Stimulated activated naive CD8-positive, alpha-beta T cell treated with anti-CD3 and anti-CD28 coated beads, Interleukin-15, amount 100 ng/mL, for 72 hours (primary cell): ENCODE results near the gene SYNGR2.
A peak's percentile ranks its signal among the peaks of the same experiment; 100 is the strongest.
"Not testable (repeated sequence)": the region's sequence is repeated elsewhere in the genome, so short reads cannot be mapped to it uniquely, and the experiment has no call there.

Source experiments
- ATAC-seq: fragments of 150-1000 bp; cut with Tn5 transposase; 2 replicates; pipeline ENCODE4 v1.10.0; 2021; ENCODE audit warnings: mild to moderate bottlenecking, moderate library complexity
- DNase-seq, 2 donors: peaks; one replicate each; pipeline ENCODE4 v3.0.0; 2021 to 2022
- H3K27ac Mint-ChIP-seq, 2 donors: one replicate each; pipeline ENCODE4 v1.8.0; 2022; ENCODE audit warnings: mild to moderate bottlenecking in 2 of 2, mixed read lengths in 2 of 2, moderate library complexity in 2 of 2
- H3K27me3 Mint-ChIP-seq: one replicate; pipeline ENCODE4 v1.8.0; 2022; ENCODE audit warnings: mixed read lengths
- H3K4me1 Mint-ChIP-seq: one replicate; pipeline ENCODE4 v1.8.0; 2022; ENCODE audit warnings: mild to moderate bottlenecking, mixed read lengths
- H3K4me3 Mint-ChIP-seq, 2 donors: one replicate each; pipeline ENCODE4 v1.8.0; 2022; ENCODE audit warnings: mild to moderate bottlenecking in 2 of 2, mixed read lengths in 2 of 2, moderate library complexity in 1 of 2
- H3K9me3 Mint-ChIP-seq, 2 donors: one replicate each; pipeline ENCODE4 v1.8.0; 2022; ENCODE audit warnings: mixed read lengths in 2 of 2

Gene SYNGR2

DNA sequence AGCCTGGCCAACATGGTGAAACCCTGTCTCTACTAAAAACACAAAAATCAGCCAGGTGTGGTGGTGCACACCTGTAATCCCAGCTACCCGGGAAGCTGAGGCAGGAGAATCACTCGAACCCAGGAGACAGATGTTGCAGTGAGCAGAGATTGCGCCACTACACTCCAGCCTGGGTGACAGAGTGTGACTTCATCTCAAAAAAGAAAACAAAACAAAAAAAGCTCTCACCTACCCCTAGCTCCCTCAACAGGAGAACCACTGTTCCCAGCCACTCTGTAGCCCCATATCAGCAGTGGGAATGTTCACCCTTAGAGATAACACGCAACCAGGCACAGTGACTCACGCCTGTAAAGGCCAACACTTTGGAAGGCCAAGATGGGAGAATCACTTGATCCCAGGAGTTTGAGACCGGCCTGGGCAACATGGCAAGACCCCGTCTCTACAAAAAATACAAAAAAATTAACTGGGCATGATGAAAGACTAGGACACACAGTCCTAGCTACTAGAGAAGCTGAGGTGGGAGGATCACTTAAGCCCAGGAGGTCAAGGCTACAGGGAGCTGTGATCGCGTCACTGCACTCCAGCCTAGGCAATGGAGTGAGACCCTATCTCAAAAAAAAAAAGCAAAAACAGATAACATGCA, 32.4 kb upstream of the SYNGR2 start:
- ATAC-seq (no peak), DNase-seq (no peak)
- H3K4me3 Mint-ChIP-seq: peak overlapping the region in 1 of 2 donors; percentile 31
- no peaks in the 10 kb centered on the region for H3K27me3 Mint-ChIP-seq
- no peaks in the 10 kb centered on the region for H3K9me3 Mint-ChIP-seq
- peak overlapping the region in 1 of 2 donors; percentile 77 for H3K27ac Mint-ChIP-seq
- H3K4me1 Mint-ChIP-seq: peaks cover 85% of the 10 kb centered on the region

GRCh38 chr17:78137392-78138203, 30.8 kb upstream of the SYNGR2 start:
- H3K9me3 Mint-ChIP-seq: no peaks in the 10 kb centered on the region
- ATAC-seq (peak; percentile 14), DNase-seq (peak in 1 of 2 donors; percentile 46)
- H3K4me1 Mint-ChIP-seq: peaks cover 97% of the 10 kb centered on the region
- peak overlapping the region in 1 of 2 donors; percentile 54 for H3K4me3 Mint-ChIP-seq
- H3K27ac Mint-ChIP-seq: peak overlapping the region in 1 of 2 donors; percentile 94
- H3K27me3 Mint-ChIP-seq: no peaks in the 10 kb centered on the region

- Mint-ChIP-seq H3K4me3 (peak overlapping the region; percentile 31 to 54), H3K9me3 (no peaks in the 10 kb centered on the region), H3K4me1 (peaks cover 97% of the 10 kb centered on the region), H3K27ac (peak overlapping the region in 1 of 2 donors; percentile 94), H3K27me3 (no peaks in the 10 kb centered on the region)
- no peak for ATAC-seq
- peak in 1 of 2 donors; percentile 24 for DNase-seq
Observed at GRCh38 chr17:78138204-78139060, 29.9 kb upstream of the SYNGR2 start.

DNA sequence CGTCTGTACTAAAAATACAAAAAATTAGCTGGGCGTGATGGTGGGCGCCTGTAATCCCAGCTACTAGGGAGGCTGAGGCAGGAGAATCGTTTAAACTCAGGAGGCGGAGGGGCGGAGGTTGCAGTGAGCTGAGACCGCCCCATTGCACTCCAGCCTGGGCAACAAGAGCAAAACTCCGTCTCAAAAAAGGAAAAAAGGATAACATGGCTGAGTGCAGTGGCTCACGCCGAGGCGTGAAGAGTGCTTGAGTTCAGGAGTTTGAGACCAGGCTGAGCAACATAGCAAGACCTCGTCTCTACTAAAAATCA, 28.6 kb upstream of the SYNGR2 start:
- not testable (repeated sequence) for H3K9me3 Mint-ChIP-seq, ATAC-seq, DNase-seq, H3K27me3 Mint-ChIP-seq
- Mint-ChIP-seq H3K4me1 (peaks cover 97% of the 10 kb centered on the region), H3K27ac (peak overlapping the region in 1 of 2 donors; percentile 74), H3K4me3 (peak overlapping the region in 1 of 2 donors; percentile 38)

GRCh38 chr17:78140169-78141051, 28.0 kb upstream of the SYNGR2 start:
- Mint-ChIP-seq H3K27me3 (no peaks in the 10 kb centered on the region), H3K4me3 (peak overlapping the region; percentile 30 to 38), H3K9me3 (no peaks in the 10 kb centered on the region), H3K27ac (peak overlapping the region in 1 of 2 donors; percentile 35), H3K4me1 (peaks cover 92% of the 10 kb centered on the region)
- DNase-seq (peak; percentile 98 to 100), ATAC-seq (peak; percentile 89)

GRCh38 chr17:78141437-78142118, 26.8 kb upstream of the SYNGR2 start:
- no peak for DNase-seq
- Mint-ChIP-seq H3K27me3 (no peaks in the 10 kb centered on the region), H3K9me3 (no peaks in the 10 kb centered on the region), H3K4me3 (no peak overlapping the region), H3K27ac (peak overlapping the region in 1 of 2 donors; percentile 78), H3K4me1 (peaks cover 81% of the 10 kb centered on the region)
- no peak for ATAC-seq

GRCh38 chr17:78142119-78142861, 26.1 kb upstream of the SYNGR2 start:
- Mint-ChIP-seq H3K27me3 (no peaks in the 10 kb centered on the region), H3K9me3 (no peaks in the 10 kb centered on the region), H3K27ac (peak overlapping the region in 1 of 2 donors; percentile 78), H3K4me3 (no peak overlapping the region), H3K4me1 (peaks cover 81% of the 10 kb centered on the region)
- ATAC-seq (no peak), DNase-seq (no peak)

GRCh38 chr17:78143214-78144146, 24.9 kb upstream of the SYNGR2 start:
- Mint-ChIP-seq H3K4me3 (no peak overlapping the region), H3K4me1 (peaks cover 81% of the 10 kb centered on the region), H3K27ac (peak overlapping the region; percentile 62 to 97), H3K9me3 (no peaks in the 10 kb centered on the region), H3K27me3 (no peaks in the 10 kb centered on the region)
- ATAC-seq: no peak
- no peak for DNase-seq

- peaks cover 78% of the 10 kb centered on the region for H3K4me1 Mint-ChIP-seq
Observed at GRCh38 chr17:78144147-78144719, 24.1 kb upstream of the SYNGR2 start.

DNA sequence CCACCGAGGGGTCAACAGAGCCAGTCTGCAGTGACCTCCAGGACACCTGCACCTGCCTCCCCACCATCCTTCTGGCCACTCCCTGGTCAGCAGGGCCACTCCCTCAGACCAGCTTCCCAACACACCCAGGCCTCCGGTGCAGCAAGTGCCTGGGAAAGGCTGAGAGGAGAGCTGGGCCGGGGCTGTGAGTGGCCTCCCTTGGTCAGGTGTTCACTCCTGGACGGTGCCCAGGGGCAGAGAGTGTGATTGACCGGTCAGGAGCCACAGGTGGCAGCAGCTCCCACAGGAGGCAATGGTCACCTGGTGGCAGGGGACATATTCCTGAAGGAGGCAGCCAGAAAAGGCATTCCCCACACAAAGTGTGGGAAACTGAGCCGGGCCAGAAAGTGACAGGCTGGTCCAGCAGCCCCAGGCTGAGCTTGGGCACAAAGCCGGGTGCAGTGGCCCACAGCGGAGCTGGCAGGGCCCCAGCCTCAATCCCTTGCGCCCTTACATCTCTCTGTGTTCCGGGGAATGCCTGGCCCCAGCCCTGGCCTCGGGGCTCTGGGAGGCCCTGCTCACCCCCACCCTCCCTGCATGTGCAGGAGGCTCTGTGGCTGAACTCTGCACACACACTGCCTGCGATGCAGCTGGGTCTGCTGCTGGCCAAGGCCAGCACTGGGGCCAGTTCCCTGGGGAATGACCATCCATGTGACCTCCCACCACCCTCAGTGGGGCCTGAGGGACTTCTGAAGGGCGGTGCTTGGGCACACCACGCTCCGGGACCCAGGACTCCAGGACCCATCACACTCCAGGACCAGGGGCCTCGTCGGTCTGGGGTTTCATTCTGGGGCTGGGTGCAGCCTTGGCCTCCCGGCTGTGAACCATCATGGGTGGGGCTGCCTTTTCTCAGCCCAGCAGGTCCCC, 23.4 kb upstream of the SYNGR2 start:
- Mint-ChIP-seq H3K27me3 (no peaks in the 10 kb centered on the region), H3K27ac (peak overlapping the region in 1 of 2 donors; percentile 71), H3K9me3 (no peaks in the 10 kb centered on the region), H3K4me1 (peaks cover 70% of the 10 kb centered on the region), H3K4me3 (no peak overlapping the region)
- no peak for ATAC-seq
- no peak for DNase-seq

More at GRCh38 chr17:78144147-78144719, 24.1 kb upstream of the SYNGR2 start:
- no peak for DNase-seq
- ATAC-seq: no peak
- Mint-ChIP-seq H3K9me3 (no peaks in the 10 kb centered on the region), H3K4me3 (no peak overlapping the region), H3K27me3 (no peaks in the 10 kb centered on the region), H3K27ac (peak overlapping the region in 1 of 2 donors; percentile 71)

GRCh38 chr17:78146471-78146869, 21.9 kb upstream of the SYNGR2 start:
- Mint-ChIP-seq H3K27ac (peak overlapping the region; percentile 16 to 78), H3K9me3 (no peaks in the 10 kb centered on the region), H3K27me3 (no peaks in the 10 kb centered on the region), H3K4me3 (no peak overlapping the region), H3K4me1 (peaks cover 58% of the 10 kb centered on the region)
- ATAC-seq: no peak
- no peak for DNase-seq

- no peaks in the 10 kb centered on the region for H3K27me3 Mint-ChIP-seq
- ATAC-seq: no peak
- H3K4me1 Mint-ChIP-seq: peaks cover 54% of the 10 kb centered on the region
- DNase-seq: no peak
- no peaks in the 10 kb centered on the region for H3K9me3 Mint-ChIP-seq
- peak overlapping the region in 1 of 2 donors; percentile 43 for H3K4me3 Mint-ChIP-seq
- peak overlapping the region in 1 of 2 donors; percentile 34 for H3K27ac Mint-ChIP-seq
Observed at GRCh38 chr17:78146881-78147280, 21.5 kb upstream of the SYNGR2 start.
